Embryonic facial prominence (tissue), 1 donor: Measurements from ENCODE around the gene SNX20.

Experiments
- DNase-seq: peaks from one replicate; pipeline ENCODE4 v3.0.0-alpha.2; 2016; ENCODE audit errors: extremely low spot score

Gene SNX20

GRCh38 chr16:50681021-50681885 is at the start of gene SNX20:
SNX20 (minus strand) TSS chr16:50681312; CDS start chr16:50677526, 3,786 bp downstream.
- DNase-seq = no peak

- DNase-seq = no peak
These were observed 43.2 kb upstream of the SNX20 start for GRCh38 chr16:50724306-50724705.

GRCh38 chr16:50722960-50723359 is 41.8 kb upstream of the SNX20 start:
- no peak for DNase-seq

GRCh38 chr16:50722405-50722737 is 41.3 kb upstream of the SNX20 start:
- DNase-seq = no peak

- DNase-seq = no peak
These were observed 40.7 kb upstream of the SNX20 start for GRCh38 chr16:50721549-50722404.

- DNase-seq = no peak
These were observed 38.6 kb upstream of the SNX20 start for GRCh38 chr16:50719401-50720337.

- no peak for DNase-seq
These were observed 37.8 kb upstream of the SNX20 start for GRCh38 chr16:50718761-50719400.

- no peak for DNase-seq
These were observed 37.1 kb upstream of the SNX20 start for GRCh38 chr16:50718061-50718760.

GRCh38 chr16:50717494-50717893 is 36.4 kb upstream of the SNX20 start:
- DNase-seq = no peak

- no peak for DNase-seq
These were observed 36.0 kb upstream of the SNX20 start for GRCh38 chr16:50717091-50717490.

- DNase-seq = no peak
These were observed 31.8 kb upstream of the SNX20 start for GRCh38 chr16:50712956-50713355.

- no peak for DNase-seq
These were observed 31.4 kb upstream of the SNX20 start for GRCh38 chr16:50712560-50712898.

GRCh38 chr16:50711862-50712559 is 30.9 kb upstream of the SNX20 start:
- no peak for DNase-seq

- no peak for DNase-seq
These were observed 29.9 kb upstream of the SNX20 start for GRCh38 chr16:50711040-50711439.

- DNase-seq = no peak
These were observed 28.9 kb upstream of the SNX20 start for GRCh38 chr16:50709980-50710379.

GRCh38 chr16:50709061-50709684 is 28.1 kb upstream of the SNX20 start:
- no peak for DNase-seq

- DNase-seq = no peak
These were observed 27.4 kb upstream of the SNX20 start for GRCh38 chr16:50708373-50709060.

- DNase-seq = no peak
These were observed 25.1 kb upstream of the SNX20 start for GRCh38 chr16:50706250-50706649.
